ENCODE data around the gene BUD13. TPM values are rescaled to one million over a fixed set of nuclear protein-coding genes. Genes with fewer than 3 reads are reported as not detected.

Gene BUD13
- total RNA-seq, 1 experiment from 2014 or later = 22.9 TPM

GRCh38 chr11:116707746-116708145 is 65.0 kb downstream of the BUD13 start (continued):
- no peak for TF ChIP-seq POLR2AphosphoS5 (IDR thresholded peaks at IDR 0.05; ENCODE audit: low read depth, low read length)
- no peak for TF ChIP-seq ZNF274 (IDR thresholded peaks at IDR 0.05; ENCODE audit: low read depth, low read length)
- TF ChIP-seq SIN3A (IDR thresholded peaks at IDR 0.05; ENCODE audit: low read depth) = no peak
- no peak for TF ChIP-seq JUND (IDR thresholded peaks at IDR 0.05)
- TF ChIP-seq MAX (IDR thresholded peaks at IDR 0.05) = no peak
- no peak for TF ChIP-seq ELF1 (IDR thresholded peaks at IDR 0.05; ENCODE audit: borderline replicate concordance, low read depth)

GRCh38 chr11:116707161-116707629 is 65.6 kb downstream of the BUD13 start:
- Histone ChIP-seq H3K9me3 (ENCODE audit: control insufficient read depth in 1 of 2, insufficient read depth in 1 of 2, low read depth in 1 of 2, low read length in 2 of 2) (no peaks in the 10 kb centered on the region), H3K36me3 (ENCODE audit: control insufficient read depth in 1 of 2, insufficient read depth in 2 of 2, low read length in 2 of 2) (no peaks in the 10 kb centered on the region), H3K9me2 (ENCODE audit: insufficient read depth) (no peaks in the 10 kb centered on the region), H3K27ac (ENCODE audit: low read depth, low read length) (no peak overlapping the region), H4K20me1 (ENCODE audit: insufficient read depth) (no peaks in the 10 kb centered on the region), H3K4me1 (ENCODE audit: control insufficient read depth in 1 of 2, insufficient read depth in 2 of 2, low read length in 2 of 2) (no peaks in the 10 kb centered on the region), H2AFZ (ENCODE audit: low read depth, low read length, poor library complexity, severe bottlenecking) (no peak overlapping the region), H3K4me3 (replicated peaks in 1 of 2; ENCODE audit: low read depth in 1 of 2, low read length in 2 of 2) (no peak overlapping the region), H3K79me2 (ENCODE audit: insufficient read depth, low read length) (no peaks in the 10 kb centered on the region), H3K27me3 (ENCODE audit: insufficient read depth, low read length) (no peaks in the 10 kb centered on the region), H3K4me2 (ENCODE audit: low read length) (no peak overlapping the region), H3K9ac (ENCODE audit: low read length) (no peak overlapping the region)
- TF ChIP-seq CTCF (IDR thresholded peaks at IDR 0.05 in 2 of 3, conservative IDR thresholded peaks at IDR 0.05 in 1 of 3; ENCODE audit: borderline replicate concordance in 1 of 3, insufficient read depth in 1 of 3, low read depth in 2 of 3, low read length in 2 of 3) = no peak
- TF ChIP-seq JUND (IDR thresholded peaks at IDR 0.05) = no peak
- TF ChIP-seq YY1 (IDR thresholded peaks at IDR 0.05; ENCODE audit: extremely low read depth, insufficient replicate concordance, low read depth, low read length) = no peak
- no peak for TF ChIP-seq FOSL1 (IDR thresholded peaks at IDR 0.05; ENCODE audit: low read depth)
- no peak for TF ChIP-seq EZH2phosphoT487 (IDR thresholded peaks at IDR 0.05; ENCODE audit: borderline replicate concordance)
- TF ChIP-seq ELF1 (IDR thresholded peaks at IDR 0.05; ENCODE audit: borderline replicate concordance, low read depth) = no peak
- ChIA-PET RAD21 (ENCODE audit: low non-redundant PET in 1 of 2, low total read pairs in 2 of 2, uncharacterized antibody in 2 of 2, unreplicated experiment in 2 of 2) (no interaction called here), POLR2A (no interaction called here), CTCF (no interaction called here)
- DNase-seq (ENCODE audit: low read depth, low spot score) (no peak), ATAC-seq (no peak)
- BruUV-seq (replicated peaks) = no TSS peak
- intact Hi-C loops (cut with micrococcal nuclease) = no loop called here

All from HCT116 (cell line).